ENCODE measurements around the gene MIPEP. TPM values are rescaled to one million over a fixed set of nuclear protein-coding genes. Genes with fewer than 3 reads are reported as not detected.

The MIPEP gene
- total RNA-seq, 1 experiment from 2014 or later = 24.7 TPM

GRCh38 chr13:23692816-23693215, 196.4 kb downstream of the MIPEP start:
- H3K27me3 Mint-ChIP-seq (ENCODE audit: insufficient read depth, unreplicated experiment) = no peaks in the 10 kb centered on the region
- BruUV-seq (replicated peaks) = no TSS peak
- no peak overlapping the region for H3K27ac Mint-ChIP-seq (ENCODE audit: low read depth, unreplicated experiment)
- POLR2A ChIA-PET = interaction anchor here (0.6 to 0.8 kb wide), 2 partner anchors 15 to 51 kb away, joined by 3 to 4 read pairs; no protein-coding TSS in a partner anchor
- no peaks in the 10 kb centered on the region for H3K4me1 Mint-ChIP-seq (ENCODE audit: insufficient read depth, unreplicated experiment)
- CTCF ChIA-PET = interaction anchor here (0.8 kb wide), 1 partner anchor 15 kb away, joined by 3 read pairs; no protein-coding TSS in a partner anchor
- H3K9me3 Mint-ChIP-seq (ENCODE audit: unreplicated experiment) = no peaks in the 10 kb centered on the region
- H3K4me3 Mint-ChIP-seq (ENCODE audit: unreplicated experiment) = no peak overlapping the region
- TF ChIP-seq, protein P1, sequence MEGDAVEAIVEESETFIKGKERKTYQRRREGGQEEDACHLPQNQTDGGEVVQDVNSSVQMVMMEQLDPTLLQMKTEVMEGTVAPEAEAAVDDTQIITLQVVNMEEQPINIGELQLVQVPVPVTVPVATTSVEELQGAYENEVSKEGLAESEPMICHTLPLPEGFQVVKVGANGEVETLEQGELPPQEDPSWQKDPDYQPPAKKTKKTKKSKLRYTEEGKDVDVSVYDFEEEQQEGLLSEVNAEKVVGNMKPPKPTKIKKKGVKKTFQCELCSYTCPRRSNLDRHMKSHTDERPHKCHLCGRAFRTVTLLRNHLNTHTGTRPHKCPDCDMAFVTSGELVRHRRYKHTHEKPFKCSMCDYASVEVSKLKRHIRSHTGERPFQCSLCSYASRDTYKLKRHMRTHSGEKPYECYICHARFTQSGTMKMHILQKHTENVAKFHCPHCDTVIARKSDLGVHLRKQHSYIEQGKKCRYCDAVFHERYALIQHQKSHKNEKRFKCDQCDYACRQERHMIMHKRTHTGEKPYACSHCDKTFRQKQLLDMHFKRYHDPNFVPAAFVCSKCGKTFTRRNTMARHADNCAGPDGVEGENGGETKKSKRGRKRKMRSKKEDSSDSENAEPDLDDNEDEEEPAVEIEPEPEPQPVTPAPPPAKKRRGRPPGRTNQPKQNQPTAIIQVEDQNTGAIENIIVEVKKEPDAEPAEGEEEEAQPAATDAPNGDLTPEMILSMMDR (IDR thresholded peaks at IDR 0.05; ENCODE audit: unreplicated experiment) = no peak
- intact Hi-C loops (cut with micrococcal nuclease) = no loop called here
- DNase-seq (ENCODE audit: unreplicated experiment) = no peak
- H3K36me3 Mint-ChIP-seq (ENCODE audit: insufficient read depth, unreplicated experiment) = no peaks in the 10 kb centered on the region

DNA sequence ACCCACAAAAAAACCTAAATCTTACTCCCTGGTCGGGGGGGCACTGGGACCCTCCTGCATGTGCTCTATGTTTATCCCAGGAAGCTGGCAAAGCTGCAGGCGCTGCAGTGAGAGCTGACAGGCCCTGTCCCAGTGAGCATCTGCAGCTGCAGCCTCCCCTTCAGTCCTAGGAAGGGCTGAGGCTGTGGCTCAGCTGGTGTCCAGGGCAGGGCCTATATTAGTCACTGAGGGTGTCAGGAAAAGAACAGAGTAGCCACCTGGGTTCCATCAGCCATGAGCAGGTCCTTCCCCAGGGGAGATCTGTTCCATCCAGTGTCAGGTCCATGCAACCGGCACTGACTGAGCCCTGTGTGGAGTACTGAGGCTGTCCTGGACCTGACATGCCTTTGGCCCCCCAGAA, 198.5 kb downstream of the MIPEP start:
- CTCF ChIA-PET = interaction anchor here (0.5 to 1.0 kb wide), 2 partner anchors 34 to 459 kb away, joined by 3 read pairs; no protein-coding TSS in a partner anchor
- no peaks in the 10 kb centered on the region for H3K36me3 Mint-ChIP-seq (ENCODE audit: insufficient read depth, unreplicated experiment)
- BruUV-seq (replicated peaks) = no TSS peak
- POLR2A ChIA-PET = no interaction called here
- H3K4me1 Mint-ChIP-seq (ENCODE audit: insufficient read depth, unreplicated experiment) = no peaks in the 10 kb centered on the region
- TF ChIP-seq, protein P1 (IDR thresholded peaks at IDR 0.05; ENCODE audit: unreplicated experiment) = no peak
- intact Hi-C loops (cut with micrococcal nuclease) = no loop called here
- no peaks in the 10 kb centered on the region for H3K27me3 Mint-ChIP-seq (ENCODE audit: insufficient read depth, unreplicated experiment)
- H3K27ac Mint-ChIP-seq (ENCODE audit: low read depth, unreplicated experiment) = no peak overlapping the region
- H3K4me3 Mint-ChIP-seq (ENCODE audit: unreplicated experiment) = no peak overlapping the region
- DNase-seq (ENCODE audit: unreplicated experiment) = no peak
- no peaks in the 10 kb centered on the region for H3K9me3 Mint-ChIP-seq (ENCODE audit: unreplicated experiment)

GRCh38 chr13:23688336-23688735, 200.9 kb downstream of the MIPEP start:
- H3K9me3 Mint-ChIP-seq (ENCODE audit: unreplicated experiment) = no peaks in the 10 kb centered on the region
- ChIA-PET CTCF (interaction anchor here (0.6 kb wide), 2 partner anchors 184 to 695 kb away, joined by 3 read pairs; no protein-coding TSS in a partner anchor), POLR2A (no interaction called here)
- no TSS peak for BruUV-seq (replicated peaks)
- intact Hi-C loops (cut with micrococcal nuclease) = no loop called here
- no peak for DNase-seq (ENCODE audit: unreplicated experiment)
- no peaks in the 10 kb centered on the region for H3K36me3 Mint-ChIP-seq (ENCODE audit: insufficient read depth, unreplicated experiment)
- H3K4me1 Mint-ChIP-seq (ENCODE audit: insufficient read depth, unreplicated experiment) = no peaks in the 10 kb centered on the region
- no peak overlapping the region for H3K4me3 Mint-ChIP-seq (ENCODE audit: unreplicated experiment)
- TF ChIP-seq, protein P1 (IDR thresholded peaks at IDR 0.05; ENCODE audit: unreplicated experiment) = no peak
- no peaks in the 10 kb centered on the region for H3K27me3 Mint-ChIP-seq (ENCODE audit: insufficient read depth, unreplicated experiment)
- no peak overlapping the region for H3K27ac Mint-ChIP-seq (ENCODE audit: low read depth, unreplicated experiment)

DNA sequence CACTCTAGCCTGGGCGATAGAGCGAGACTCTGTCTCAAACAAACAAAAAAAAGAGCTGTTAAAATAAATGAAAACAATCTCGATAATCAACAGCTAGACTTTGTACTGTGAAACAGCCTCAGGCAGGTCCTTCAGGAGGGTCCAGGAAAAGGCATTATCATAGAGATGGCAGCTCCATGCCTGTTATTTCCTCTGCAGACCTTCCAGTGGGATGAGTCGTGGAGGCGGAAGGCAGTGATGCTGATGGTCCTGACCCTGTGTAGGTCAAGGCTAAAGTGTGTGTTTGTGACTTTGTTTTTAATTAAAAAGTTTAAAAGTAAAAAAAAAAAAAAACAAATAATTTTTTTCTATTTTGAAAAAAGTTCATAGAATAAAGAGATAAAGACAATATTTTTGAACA, 201.6 kb downstream of the MIPEP start:
- no peaks in the 10 kb centered on the region for H3K27me3 Mint-ChIP-seq (ENCODE audit: insufficient read depth, unreplicated experiment)
- no peak overlapping the region for H3K4me3 Mint-ChIP-seq (ENCODE audit: unreplicated experiment)
- H3K4me1 Mint-ChIP-seq (ENCODE audit: insufficient read depth, unreplicated experiment) = no peaks in the 10 kb centered on the region
- no peaks in the 10 kb centered on the region for H3K9me3 Mint-ChIP-seq (ENCODE audit: unreplicated experiment)
- BruUV-seq (replicated peaks) = no TSS peak
- ChIA-PET CTCF (interaction anchor here (0.6 kb wide), 1 partner anchor 184 kb away, joined by 3 read pairs; no protein-coding TSS in a partner anchor), POLR2A (no interaction called here)
- intact Hi-C loops (cut with micrococcal nuclease) = no loop called here
- TF ChIP-seq, protein P1 (IDR thresholded peaks at IDR 0.05; ENCODE audit: unreplicated experiment) = no peak
- no peak overlapping the region for H3K27ac Mint-ChIP-seq (ENCODE audit: low read depth, unreplicated experiment)
- no peaks in the 10 kb centered on the region for H3K36me3 Mint-ChIP-seq (ENCODE audit: insufficient read depth, unreplicated experiment)
- no peak for DNase-seq (ENCODE audit: unreplicated experiment)
